Measurements from ENCODE around the gene GPD1.
A peak's percentile ranks its signal among the peaks of the same experiment; 100 is the strongest.
"Not testable (repeated sequence)": the region's sequence is repeated elsewhere in the genome, so short reads cannot be mapped to it uniquely, and the experiment has no call there.

Gene GPD1

DNA sequence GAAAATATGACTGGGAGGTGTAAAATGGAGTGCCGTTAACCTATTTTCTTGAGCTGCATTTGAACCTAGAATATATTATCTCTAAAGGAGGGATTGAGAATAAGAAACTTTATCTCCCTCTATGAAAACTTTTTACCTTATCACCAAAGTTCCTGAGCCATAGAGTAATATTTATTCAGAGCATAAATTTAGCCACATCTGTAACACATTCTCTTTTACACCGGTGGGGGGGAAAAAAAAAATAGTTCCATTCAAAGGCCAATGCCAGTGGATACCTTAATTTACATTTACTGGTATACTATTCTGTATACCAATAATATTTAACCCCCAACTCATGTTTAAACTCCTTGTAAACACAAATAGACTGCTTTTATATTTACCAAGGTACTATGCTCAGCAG lies 41.6 kb downstream of the GPD1 start:
- no peaks in the 10 kb centered on the region for H3K9me3 ChIP-seq (ENCODE audit: severe bottlenecking)

GRCh38 chr12:50147281-50147680 lies 43.5 kb downstream of the GPD1 start:
- H3K4me3 ChIP-seq (ENCODE audit: low read depth, low read length): no peak overlapping the region
- H3K27me3 ChIP-seq (ENCODE audit: insufficient read depth, low read depth, severe bottlenecking): no peaks in the 10 kb centered on the region
- TF ChIP-seq, protein P1, sequence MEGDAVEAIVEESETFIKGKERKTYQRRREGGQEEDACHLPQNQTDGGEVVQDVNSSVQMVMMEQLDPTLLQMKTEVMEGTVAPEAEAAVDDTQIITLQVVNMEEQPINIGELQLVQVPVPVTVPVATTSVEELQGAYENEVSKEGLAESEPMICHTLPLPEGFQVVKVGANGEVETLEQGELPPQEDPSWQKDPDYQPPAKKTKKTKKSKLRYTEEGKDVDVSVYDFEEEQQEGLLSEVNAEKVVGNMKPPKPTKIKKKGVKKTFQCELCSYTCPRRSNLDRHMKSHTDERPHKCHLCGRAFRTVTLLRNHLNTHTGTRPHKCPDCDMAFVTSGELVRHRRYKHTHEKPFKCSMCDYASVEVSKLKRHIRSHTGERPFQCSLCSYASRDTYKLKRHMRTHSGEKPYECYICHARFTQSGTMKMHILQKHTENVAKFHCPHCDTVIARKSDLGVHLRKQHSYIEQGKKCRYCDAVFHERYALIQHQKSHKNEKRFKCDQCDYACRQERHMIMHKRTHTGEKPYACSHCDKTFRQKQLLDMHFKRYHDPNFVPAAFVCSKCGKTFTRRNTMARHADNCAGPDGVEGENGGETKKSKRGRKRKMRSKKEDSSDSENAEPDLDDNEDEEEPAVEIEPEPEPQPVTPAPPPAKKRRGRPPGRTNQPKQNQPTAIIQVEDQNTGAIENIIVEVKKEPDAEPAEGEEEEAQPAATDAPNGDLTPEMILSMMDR (IDR thresholded peaks at IDR 0.05; ENCODE audit: low read depth, low read length): no peak
- DNase-seq: no peak
- H3K36me3 ChIP-seq: peaks cover 12% of the 10 kb centered on the region; the same call in 1 of the 2 replicates
- H3K9me3 ChIP-seq (ENCODE audit: severe bottlenecking): no peaks in the 10 kb centered on the region
- no peak overlapping the region for H3K27ac ChIP-seq

More for the DNA sequence above, 41.6 kb downstream of the GPD1 start:
- TF ChIP-seq, protein P1 (IDR thresholded peaks at IDR 0.05; ENCODE audit: low read depth, low read length): no peak
- no peak overlapping the region for H3K27ac ChIP-seq
- peaks cover 24% of the 10 kb centered on the region for H3K36me3 ChIP-seq
- no peak for DNase-seq
- H3K4me3 ChIP-seq (ENCODE audit: low read depth, low read length): no peak overlapping the region
- no peaks in the 10 kb centered on the region for H3K27me3 ChIP-seq (ENCODE audit: insufficient read depth, low read depth, severe bottlenecking)

DNA sequence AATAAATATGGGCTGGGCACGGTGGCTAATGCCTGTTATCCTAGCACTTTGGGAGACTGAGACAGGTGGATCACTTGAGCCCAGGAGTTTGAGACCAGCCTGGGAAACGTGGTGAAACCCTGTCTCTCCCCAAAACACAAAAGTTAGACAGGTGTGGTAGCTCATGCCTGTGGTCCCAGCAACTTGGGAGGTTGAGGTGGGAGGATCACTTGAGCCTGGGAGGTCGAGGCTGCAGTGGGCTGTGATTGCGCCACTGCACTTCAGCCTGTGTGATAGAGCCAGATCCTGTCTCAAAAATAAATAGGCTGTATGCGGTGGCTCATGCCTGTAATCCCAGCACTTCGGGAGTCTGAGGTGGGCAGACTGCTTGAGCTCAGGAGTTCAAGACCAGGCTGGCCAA lies 44.2 kb downstream of the GPD1 start:
- H3K27me3 ChIP-seq (ENCODE audit: insufficient read depth, low read depth, severe bottlenecking); H3K9me3 ChIP-seq (ENCODE audit: severe bottlenecking): not testable (repeated sequence)

DNA sequence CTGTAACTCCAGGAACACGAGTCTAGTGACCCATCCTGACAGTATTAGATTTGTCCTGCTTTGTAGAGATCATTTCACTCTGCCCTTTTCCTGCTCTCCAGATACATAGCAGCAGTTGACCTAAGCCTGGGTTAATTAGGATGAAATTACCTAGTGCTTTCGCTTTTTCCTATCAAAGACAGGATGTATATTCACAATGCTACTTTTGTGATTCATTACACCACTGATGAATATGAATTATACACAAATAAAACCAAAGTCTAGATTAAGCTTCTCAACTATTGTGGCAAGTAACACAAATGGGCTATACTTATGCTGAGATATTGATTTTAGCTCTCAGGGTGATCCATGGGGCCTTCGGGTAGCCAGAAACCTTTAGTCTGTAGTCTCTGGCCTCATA lies 45.5 kb downstream of the GPD1 start:
- Histone ChIP-seq H3K27me3 (ENCODE audit: insufficient read depth, low read depth, severe bottlenecking) (no peaks in the 10 kb centered on the region), H3K9me3 (ENCODE audit: severe bottlenecking) (no peaks in the 10 kb centered on the region), H3K36me3 (peaks cover 3% of the 10 kb centered on the region; the same call in 1 of the 2 replicates), H3K27ac (no peak overlapping the region), H3K4me3 (ENCODE audit: low read depth, low read length) (no peak overlapping the region)
- no peak for DNase-seq
- TF ChIP-seq, protein P1 (IDR thresholded peaks at IDR 0.05; ENCODE audit: low read depth, low read length): no peak

More for the DNA sequence above, 44.2 kb downstream of the GPD1 start:
- not testable (repeated sequence) for H3K4me3 ChIP-seq (ENCODE audit: low read depth, low read length); H3K27ac ChIP-seq; DNase-seq; H3K36me3 ChIP-seq

DNA sequence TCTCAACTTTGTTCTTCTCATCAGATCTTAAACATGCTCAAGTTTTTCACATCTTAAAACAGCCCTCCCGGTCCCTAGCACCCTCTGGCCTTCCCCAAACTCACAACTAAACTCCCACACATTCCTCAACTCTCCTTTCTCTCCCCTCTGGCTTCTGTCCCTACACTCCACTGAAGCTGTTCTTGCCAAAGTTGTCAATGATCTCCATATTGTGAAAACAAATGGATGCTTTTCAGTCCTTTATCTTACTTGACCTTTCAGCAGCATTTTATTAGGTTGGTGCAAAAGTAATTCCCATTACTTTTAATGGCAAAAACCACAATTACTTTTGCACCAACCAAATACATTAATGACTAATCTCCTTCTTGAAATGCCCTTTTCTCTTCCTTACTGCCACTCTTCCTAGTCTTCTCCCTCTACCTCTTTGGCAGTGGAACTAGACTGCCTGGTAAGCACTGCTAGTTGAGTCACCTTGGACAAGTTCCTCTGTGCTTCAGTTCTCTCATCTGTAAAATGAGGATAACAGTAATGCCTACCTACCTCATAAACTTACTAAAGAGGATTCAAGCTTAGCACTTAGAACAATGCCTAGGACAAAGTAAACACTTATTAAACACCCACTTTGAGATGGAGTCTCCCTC lies 47.4 kb downstream of the GPD1 start:
- no peak overlapping the region for H3K4me3 ChIP-seq (ENCODE audit: low read depth, low read length)
- no peak overlapping the region for H3K27ac ChIP-seq
- no peak for DNase-seq
- TF ChIP-seq, protein P1 (IDR thresholded peaks at IDR 0.05; ENCODE audit: low read depth, low read length): no peak
- H3K9me3 ChIP-seq (ENCODE audit: severe bottlenecking): no peaks in the 10 kb centered on the region
- H3K27me3 ChIP-seq (ENCODE audit: insufficient read depth, low read depth, severe bottlenecking): no peaks in the 10 kb centered on the region
- H3K36me3 ChIP-seq: no peaks in the 10 kb centered on the region

- H3K4me3 ChIP-seq (ENCODE audit: low read depth, low read length); H3K27me3 ChIP-seq (ENCODE audit: insufficient read depth, low read depth, severe bottlenecking); H3K27ac ChIP-seq; H3K9me3 ChIP-seq (ENCODE audit: severe bottlenecking); H3K36me3 ChIP-seq; DNase-seq: not testable (repeated sequence)
These were observed 51.1 kb downstream of the GPD1 start for GRCh38 chr12:50154947-50155346.

DNA sequence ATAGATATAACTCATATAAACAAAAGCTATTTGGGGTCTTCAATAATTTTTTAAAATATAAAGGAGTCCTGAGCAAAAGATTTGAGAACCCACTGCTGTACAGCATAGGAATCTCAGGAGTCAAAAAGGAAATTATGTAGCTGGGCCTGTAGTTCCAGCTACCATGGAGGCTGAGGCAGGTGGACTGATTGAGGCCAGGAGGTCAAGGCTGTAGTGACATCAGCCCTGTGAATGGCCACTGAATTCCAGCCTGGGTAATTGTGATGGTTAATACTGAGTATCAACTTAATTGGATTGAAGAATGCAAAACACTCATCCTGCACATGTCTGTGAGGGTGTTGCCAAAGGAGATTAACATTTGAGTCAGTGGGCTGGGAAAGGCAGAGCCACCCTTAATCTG lies 52.8 kb downstream of the GPD1 start:
- no peaks in the 10 kb centered on the region for H3K36me3 ChIP-seq
- TF ChIP-seq, protein P1 (IDR thresholded peaks at IDR 0.05; ENCODE audit: low read depth, low read length): no peak
- no peak overlapping the region for H3K4me3 ChIP-seq (ENCODE audit: low read depth, low read length)
- H3K27ac ChIP-seq: no peak overlapping the region
- peak; percentile 8 for DNase-seq
- H3K9me3 ChIP-seq (ENCODE audit: severe bottlenecking): no peaks in the 10 kb centered on the region
- no peaks in the 10 kb centered on the region for H3K27me3 ChIP-seq (ENCODE audit: insufficient read depth, low read depth, severe bottlenecking)

Data from WERI-Rb-1 (cell line).